Fibroblast of lung (primary cell): ENCODE data around the gene ANK2. TPM values are rescaled to one million over a fixed set of nuclear protein-coding genes. Genes with fewer than 3 reads are reported as not detected.

Experiments used
- DNase-seq, 2 donors: peaks; one replicate each; pipeline versions ENCODE4 v3.0.0 to v3.0.0-alpha.2; 2010; ENCODE audit warnings: low read depth in 2 of 2
- H2AFZ ChIP-seq: 2 replicates; pipeline ENCODE4 v1.5.1; 2012; ENCODE audit warnings: low read length, control low read depth, inconsistent platforms
- H3K27ac ChIP-seq: 2 replicates; pipeline ENCODE4 v1.5.1; 2011; ENCODE audit warnings: low read length, control low read depth; ENCODE audit not compliant: insufficient read depth
- H3K27me3 ChIP-seq: 2 replicates; pipeline ENCODE4 v1.5.1; 2011; ENCODE audit warnings: mild to moderate bottlenecking, low read length; ENCODE audit not compliant: control insufficient read depth, insufficient read depth
- H3K36me3 ChIP-seq: 2 replicates; pipeline ENCODE4 v1.5.1; 2011; ENCODE audit warnings: low read length; ENCODE audit not compliant: control insufficient read depth, insufficient read depth
- H3K4me1 ChIP-seq: 2 replicates; pipeline ENCODE4 v1.5.1; 2011; ENCODE audit warnings: low read length; ENCODE audit not compliant: control insufficient read depth, insufficient read depth; ENCODE audit errors: extremely low read depth
- H3K4me2 ChIP-seq: 2 replicates; pipeline ENCODE4 v1.5.1; 2011; ENCODE audit warnings: low read length, control low read depth; ENCODE audit not compliant: insufficient read depth; ENCODE audit errors: extremely low read depth
- H3K4me3 ChIP-seq, 4 experiments: fragments of 200-600 bp in 1 of 4; sonication (generic) in 1 of 4; replicated peaks in 1 of 4; 2 replicates each; pipeline ENCODE4 v1.5.1; 2011 to 2016; ENCODE audit warnings: low read length in 4 of 4, low read depth in 3 of 4, mild to moderate bottlenecking in 3 of 4, control low read depth in 2 of 4, inconsistent platforms in 1 of 4, mixed read lengths in 1 of 4; ENCODE audit not compliant: insufficient read depth in 1 of 4; ENCODE audit errors: control extremely low read depth in 1 of 4
- H3K79me2 ChIP-seq: 2 replicates; pipeline ENCODE4 v1.5.1; 2012; ENCODE audit warnings: mild to moderate bottlenecking, low read length, inconsistent platforms; ENCODE audit not compliant: control insufficient read depth, insufficient read depth
- H3K9ac ChIP-seq: 2 replicates; pipeline ENCODE4 v1.5.1; 2011; ENCODE audit warnings: mild to moderate bottlenecking, low read length, control low read depth; ENCODE audit not compliant: insufficient read depth
- H3K9me3 ChIP-seq: 2 replicates; pipeline ENCODE4 v1.5.1; 2012; ENCODE audit warnings: low read depth, low read length; ENCODE audit not compliant: control insufficient read depth, insufficient read depth
- H4K20me1 ChIP-seq: 2 replicates; pipeline ENCODE4 v1.5.1; 2011; ENCODE audit warnings: low read length; ENCODE audit not compliant: control insufficient read depth, insufficient read depth; ENCODE audit errors: extremely low read depth
- EZH2 ChIP-seq: IDR thresholded peaks from 2 replicates; pipeline ENCODE4 v1.5.1; 2012; ENCODE audit warnings: low read length, control low read depth, mild to moderate bottlenecking; ENCODE audit errors: missing control alignments
- polyA plus RNA-seq, 2 donors: library from polyadenylated mRNA; depleted of rRNA in 1 of 2; stranded (reverse) in 1 of 2; unstranded in 1 of 2; fragments of >200 nt; gene quantifications; 2 replicates each; pipeline ENCODE4 v1.2.1, GENCODE V29; 2011 to 2012; ENCODE audit warnings: missing spikeins in 1 of 2
- total RNA-seq: library from RNA; depleted of rRNA; stranded (reverse); fragments of >200 nt; gene quantifications from 2 replicates; pipeline ENCODE4 v1.2.1, GENCODE V29; 2014
- TF ChIP-seq, protein P1 (sequence below), 2 donors: IDR thresholded peaks in 1 of 2; conservative IDR thresholded peaks in 1 of 2; 1 replicate in 1 of 2; 2 replicates in 1 of 2; pipeline ENCODE4 v1.5.1; 2011 to 2012; ENCODE audit warnings: low read length in 2 of 2, control low read depth in 1 of 2, inconsistent platforms in 1 of 2, low read depth in 1 of 2, mild to moderate bottlenecking in 1 of 2

Gene ANK2
- total and polyA plus RNA-seq, 2 donors (not counting 1 experiment from before 2014, with no cell fraction given): 10.9 to 95.1 TPM

DNA sequence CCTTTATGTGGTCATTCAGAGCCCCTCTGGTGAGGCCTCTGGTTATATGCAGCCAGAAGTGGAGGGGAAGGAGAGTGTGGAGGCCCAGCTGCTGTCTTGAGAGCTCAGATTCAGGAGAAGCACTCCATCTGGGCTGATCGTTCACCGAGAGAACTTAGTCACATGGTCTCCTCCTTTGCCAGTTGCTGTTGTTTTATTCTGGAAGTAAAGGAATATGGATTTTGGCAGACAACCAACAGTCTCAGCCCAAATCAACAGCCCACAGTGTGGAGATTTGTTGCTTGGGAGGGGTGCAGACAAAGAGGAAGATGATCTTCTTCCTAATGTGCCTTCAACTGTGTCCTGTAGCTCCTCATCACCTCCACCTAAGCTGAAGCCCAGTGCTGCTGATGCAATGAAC lies 355.4 kb downstream of the ANK2 start:
- H2AFZ ChIP-seq: no peak overlapping the region
- no peaks in the 10 kb centered on the region for H4K20me1 ChIP-seq
- H3K27me3 ChIP-seq: no peaks in the 10 kb centered on the region
- DNase-seq: peak in 1 of 2 donors; percentile 63
- H3K27ac ChIP-seq: no peak overlapping the region
- H3K79me2 ChIP-seq: no peaks in the 10 kb centered on the region
- no peak overlapping the region for H3K4me2 ChIP-seq
- no peak overlapping the region for H3K9ac ChIP-seq
- H3K36me3 ChIP-seq: no peaks in the 10 kb centered on the region
- H3K4me3 ChIP-seq: no peak overlapping the region
- H3K9me3 ChIP-seq: no peaks in the 10 kb centered on the region
- H3K4me1 ChIP-seq: no peaks in the 10 kb centered on the region
- TF ChIP-seq, protein P1, sequence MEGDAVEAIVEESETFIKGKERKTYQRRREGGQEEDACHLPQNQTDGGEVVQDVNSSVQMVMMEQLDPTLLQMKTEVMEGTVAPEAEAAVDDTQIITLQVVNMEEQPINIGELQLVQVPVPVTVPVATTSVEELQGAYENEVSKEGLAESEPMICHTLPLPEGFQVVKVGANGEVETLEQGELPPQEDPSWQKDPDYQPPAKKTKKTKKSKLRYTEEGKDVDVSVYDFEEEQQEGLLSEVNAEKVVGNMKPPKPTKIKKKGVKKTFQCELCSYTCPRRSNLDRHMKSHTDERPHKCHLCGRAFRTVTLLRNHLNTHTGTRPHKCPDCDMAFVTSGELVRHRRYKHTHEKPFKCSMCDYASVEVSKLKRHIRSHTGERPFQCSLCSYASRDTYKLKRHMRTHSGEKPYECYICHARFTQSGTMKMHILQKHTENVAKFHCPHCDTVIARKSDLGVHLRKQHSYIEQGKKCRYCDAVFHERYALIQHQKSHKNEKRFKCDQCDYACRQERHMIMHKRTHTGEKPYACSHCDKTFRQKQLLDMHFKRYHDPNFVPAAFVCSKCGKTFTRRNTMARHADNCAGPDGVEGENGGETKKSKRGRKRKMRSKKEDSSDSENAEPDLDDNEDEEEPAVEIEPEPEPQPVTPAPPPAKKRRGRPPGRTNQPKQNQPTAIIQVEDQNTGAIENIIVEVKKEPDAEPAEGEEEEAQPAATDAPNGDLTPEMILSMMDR (conservative IDR thresholded peaks at IDR 0.05 in 1 of 2, IDR thresholded peaks at IDR 0.05 in 1 of 2; ENCODE audit: low read depth in 1 of 2, low read length in 2 of 2): no peak
- no peak for TF ChIP-seq EZH2

DNA sequence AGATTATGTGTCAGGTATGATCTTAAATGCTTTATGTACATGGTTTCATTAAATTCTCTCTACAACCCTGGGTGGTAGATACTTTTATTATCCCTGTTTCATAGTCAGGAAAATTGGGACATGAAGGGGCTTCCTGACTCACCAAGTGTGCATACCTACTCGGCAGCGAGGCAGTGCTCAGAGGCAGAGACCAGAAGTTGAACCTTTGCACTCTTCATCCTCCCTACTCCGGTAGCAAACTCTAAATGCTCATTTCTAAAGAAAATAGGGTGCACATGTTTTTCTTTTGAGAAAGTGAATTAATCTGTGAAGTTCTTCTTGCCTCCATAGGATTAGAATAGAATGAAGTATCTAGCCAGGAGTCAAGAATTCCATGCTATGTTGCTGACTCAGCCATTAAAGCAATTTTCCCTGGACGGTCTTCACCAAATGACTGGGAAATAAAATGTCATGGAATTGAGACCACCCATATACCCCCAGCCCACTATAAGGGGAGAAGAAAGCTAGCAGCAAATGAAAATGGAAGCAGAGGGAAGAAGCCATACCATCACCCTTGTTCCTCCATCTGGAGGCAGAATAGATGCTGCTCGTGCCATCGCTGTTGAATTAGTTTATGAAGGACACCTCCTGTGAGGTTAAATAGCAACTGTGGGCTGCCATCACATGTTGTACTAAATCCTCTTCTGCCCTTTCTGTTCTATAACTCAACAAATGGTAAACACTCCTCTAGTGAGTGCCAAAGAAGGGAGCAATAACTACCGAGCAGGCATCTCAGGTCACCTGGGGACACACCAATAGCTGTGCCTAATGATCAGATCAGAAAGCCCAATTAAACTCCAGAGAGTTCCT lies 356.6 kb downstream of the ANK2 start:
- DNase-seq: no peak
- no peak overlapping the region for H3K4me2 ChIP-seq
- no peak overlapping the region for H3K27ac ChIP-seq
- no peaks in the 10 kb centered on the region for H3K9me3 ChIP-seq
- no peaks in the 10 kb centered on the region for H3K4me1 ChIP-seq
- H3K9ac ChIP-seq: no peak overlapping the region
- H3K36me3 ChIP-seq: no peaks in the 10 kb centered on the region
- no peaks in the 10 kb centered on the region for H4K20me1 ChIP-seq
- no peak overlapping the region for H2AFZ ChIP-seq
- H3K79me2 ChIP-seq: no peaks in the 10 kb centered on the region
- TF ChIP-seq EZH2: no peak
- TF ChIP-seq, protein P1 (conservative IDR thresholded peaks at IDR 0.05 in 1 of 2, IDR thresholded peaks at IDR 0.05 in 1 of 2; ENCODE audit: low read depth in 1 of 2, low read length in 2 of 2): no peak
- H3K4me3 ChIP-seq: no peak overlapping the region
- no peaks in the 10 kb centered on the region for H3K27me3 ChIP-seq

DNA sequence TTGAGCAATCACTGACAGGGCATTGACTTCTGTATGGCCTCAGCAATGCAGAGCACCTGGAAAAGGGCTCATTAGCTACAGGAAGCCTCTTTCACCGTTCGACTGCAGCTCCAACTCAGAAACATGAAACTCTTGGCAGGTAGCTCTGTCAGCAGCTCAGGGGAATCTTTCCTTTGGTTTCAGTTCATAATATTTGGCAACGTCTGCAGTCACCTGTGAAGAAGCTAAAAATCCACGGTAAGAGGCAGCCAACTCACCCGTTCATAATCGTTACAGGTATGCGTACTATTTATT lies 357.2 kb downstream of the ANK2 start:
- H3K27me3 ChIP-seq: no peaks in the 10 kb centered on the region
- H4K20me1 ChIP-seq: no peaks in the 10 kb centered on the region
- H3K9ac ChIP-seq: no peak overlapping the region
- H2AFZ ChIP-seq: no peak overlapping the region
- no peaks in the 10 kb centered on the region for H3K4me1 ChIP-seq
- no peak for DNase-seq
- TF ChIP-seq, protein P1 (conservative IDR thresholded peaks at IDR 0.05 in 1 of 2, IDR thresholded peaks at IDR 0.05 in 1 of 2; ENCODE audit: low read depth in 1 of 2, low read length in 2 of 2): no peak
- TF ChIP-seq EZH2: no peak
- H3K9me3 ChIP-seq: no peaks in the 10 kb centered on the region
- no peaks in the 10 kb centered on the region for H3K79me2 ChIP-seq
- H3K4me3 ChIP-seq: no peak overlapping the region
- no peak overlapping the region for H3K4me2 ChIP-seq
- no peak overlapping the region for H3K27ac ChIP-seq
- no peaks in the 10 kb centered on the region for H3K36me3 ChIP-seq
